GM10248 (cell line): Measurements from ENCODE around the gene CDH2.

ENCODE experiments used
- CTCF ChIA-PET: fragments of 300-600 bp; sonication (Branson Sonifier 250); formaldehyde crosslinking; extraction: SDS; loops from one replicate; lab custom pipeline; 2021; ENCODE audit warnings: antibody characterized with exemption; lab: Yijun Ruan, JAX
- POLR2A ChIA-PET: fragments of 350-650 bp; sonication (Branson Sonifier 250); formaldehyde crosslinking; extraction: SDS; loops from one replicate; lab custom pipeline; 2020; ENCODE audit warnings: antibody characterized with exemption; lab: Yijun Ruan, JAX
- DNase-seq: peaks from one replicate; pipeline ENCODE4 v3.0.0; 2012; ENCODE audit errors: extremely low spot score
- CTCF ChIP-seq: IDR thresholded peaks from 2 replicates; pipeline ENCODE4 v1.5.1; 2012; ENCODE audit warnings: mild to moderate bottlenecking, low read depth; ENCODE audit errors: extremely low read depth, missing control alignments, control extremely low read depth

The CDH2 gene

GRCh38 chr18:28074076-28074475 lies 102.9 kb downstream of the CDH2 start:
- ChIA-PET POLR2A (no interaction called here), CTCF (no interaction called here)
- DNase-seq, result no peak
- TF ChIP-seq CTCF, result no peak

- POLR2A ChIA-PET, result no interaction called here
- DNase-seq, result no peak
- TF ChIP-seq CTCF, result no peak
- CTCF ChIA-PET, result no interaction called here
Measured at GRCh38 chr18:28073658-28074057, 103.3 kb downstream of the CDH2 start.

GRCh38 chr18:28071199-28071598 lies 105.7 kb downstream of the CDH2 start:
- CTCF ChIA-PET, result interaction anchor here (1.3 kb wide), 1 partner anchor 100 kb away, joined by 3 read pairs; no protein-coding TSS in a partner anchor
- TF ChIP-seq CTCF, result no peak
- POLR2A ChIA-PET, result no interaction called here

GRCh38 chr18:28068207-28068606 lies 108.7 kb downstream of the CDH2 start:
- DNase-seq, result no peak
- ChIA-PET POLR2A (no interaction called here), CTCF (interaction anchor here (1.2 kb wide), 1 partner anchor 15 kb away, joined by 4 read pairs; no protein-coding TSS in a partner anchor)
- TF ChIP-seq CTCF, result no peak

More at GRCh38 chr18:28071199-28071598, 105.7 kb downstream of the CDH2 start:
- no peak for DNase-seq

- no peak for TF ChIP-seq CTCF
- POLR2A ChIA-PET, result no interaction called here
- no peak for DNase-seq
- CTCF ChIA-PET, result no interaction called here
Measured at GRCh38 chr18:28067346-28067745, 109.6 kb downstream of the CDH2 start.

GRCh38 chr18:28065793-28066186 lies 111.1 kb downstream of the CDH2 start:
- CTCF ChIA-PET, result no interaction called here
- no peak for TF ChIP-seq CTCF
- DNase-seq, result no peak

GRCh38 chr18:28065031-28065792 lies 111.7 kb downstream of the CDH2 start:
- ChIA-PET POLR2A (no interaction called here), CTCF (no interaction called here)
- no peak for TF ChIP-seq CTCF
- no peak for DNase-seq

More at GRCh38 chr18:28065793-28066186, 111.1 kb downstream of the CDH2 start:
- POLR2A ChIA-PET, result no interaction called here
